Dedifferentiated amniotic fluid mesenchymal stem cell (primary cell): ENCODE data around the gene LRRK1.

Experiments used
- DNase-seq: peaks from one replicate; pipeline ENCODE4 v3.0.0-alpha.2; 2016; ENCODE audit errors: extremely low spot score

Gene LRRK1

DNA sequence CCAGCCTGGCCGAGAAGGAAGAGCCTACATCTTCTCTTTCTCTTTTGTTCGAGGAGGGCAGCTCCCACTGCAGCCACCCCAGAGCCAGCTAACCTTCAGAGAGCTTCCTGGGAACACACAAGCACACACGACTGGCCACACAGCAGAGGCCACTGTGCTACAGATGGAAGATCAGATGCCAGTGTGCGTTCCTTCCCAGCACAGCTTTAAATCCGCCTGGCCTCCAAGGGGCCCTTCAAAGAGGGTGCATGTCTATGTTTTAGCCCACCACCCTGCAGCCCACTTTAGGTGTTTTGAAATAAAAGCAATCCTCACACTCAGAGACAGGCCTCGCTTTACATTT, 27.2 kb upstream of the LRRK1 start:
- DNase-seq = no peak

DNA sequence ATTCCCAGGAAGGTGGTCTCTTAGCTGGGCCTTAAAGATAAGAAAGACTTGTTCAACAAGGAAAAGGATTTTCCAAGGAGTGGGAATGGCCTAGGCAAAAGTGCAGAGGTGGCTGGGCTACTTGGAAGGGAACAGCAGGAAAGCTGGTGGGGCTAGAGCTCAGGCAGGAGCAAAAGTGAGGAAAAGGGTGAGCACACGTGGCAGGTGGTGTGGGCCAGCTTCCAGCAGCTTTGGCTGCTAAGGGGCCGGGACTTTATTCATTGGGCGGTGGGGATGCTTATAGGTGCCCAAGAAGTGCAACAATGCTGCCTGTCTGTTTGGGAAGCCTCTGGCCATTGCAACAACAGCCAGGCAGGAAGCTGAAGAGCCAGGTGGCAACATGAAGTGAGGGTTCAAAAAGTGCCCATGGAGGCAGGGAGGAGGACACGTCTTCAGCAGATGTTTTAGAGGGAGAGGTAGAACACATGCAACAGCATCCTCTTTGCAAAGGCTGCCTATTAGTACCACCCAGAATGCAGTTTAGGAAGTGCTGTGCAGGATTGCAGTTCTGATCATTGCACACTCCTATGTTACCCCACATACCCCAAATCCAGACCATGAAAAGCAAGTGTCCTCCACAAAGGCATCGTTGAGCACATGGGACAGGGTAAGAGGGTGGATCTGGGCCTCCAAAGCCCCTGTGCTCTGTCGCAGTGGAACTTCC, 25.7 kb upstream of the LRRK1 start:
- no peak for DNase-seq

DNA sequence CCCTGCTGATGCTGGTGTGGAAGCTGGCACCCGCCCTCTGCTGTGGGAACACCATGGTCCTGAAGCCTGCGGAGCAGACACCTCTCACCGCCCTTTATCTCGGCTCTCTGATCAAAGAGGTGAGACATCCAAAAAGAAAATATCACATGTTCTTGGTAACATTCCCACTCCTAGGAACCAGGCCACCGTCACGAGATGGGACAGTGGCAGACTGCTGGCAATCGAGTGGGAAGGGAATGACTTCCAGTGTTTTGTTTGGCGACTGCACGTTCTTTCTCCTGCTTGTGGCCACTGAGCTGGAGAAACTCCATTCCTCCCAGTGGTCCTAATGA, 25.2 kb upstream of the LRRK1 start:
- DNase-seq = no peak

DNA sequence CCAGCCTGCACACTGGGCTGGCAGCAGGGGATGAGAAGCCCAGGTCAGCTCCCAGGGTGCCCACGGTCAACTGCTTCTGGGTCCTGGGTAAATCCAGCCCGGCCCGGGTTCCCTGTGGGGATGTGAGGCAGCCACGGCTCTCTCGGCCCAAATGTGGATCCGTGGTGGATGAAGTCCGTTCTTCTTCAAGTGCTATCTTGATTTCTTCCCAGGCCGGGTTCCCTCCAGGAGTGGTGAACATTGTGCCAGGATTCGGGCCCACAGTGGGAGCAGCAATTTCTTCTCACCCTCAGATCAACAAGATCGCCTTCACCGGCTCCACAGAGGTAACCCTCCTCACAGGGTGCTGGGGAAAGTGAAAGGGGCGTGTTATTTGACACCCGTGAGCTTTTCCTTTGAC, 23.4 kb upstream of the LRRK1 start:
- DNase-seq = no peak

DNA sequence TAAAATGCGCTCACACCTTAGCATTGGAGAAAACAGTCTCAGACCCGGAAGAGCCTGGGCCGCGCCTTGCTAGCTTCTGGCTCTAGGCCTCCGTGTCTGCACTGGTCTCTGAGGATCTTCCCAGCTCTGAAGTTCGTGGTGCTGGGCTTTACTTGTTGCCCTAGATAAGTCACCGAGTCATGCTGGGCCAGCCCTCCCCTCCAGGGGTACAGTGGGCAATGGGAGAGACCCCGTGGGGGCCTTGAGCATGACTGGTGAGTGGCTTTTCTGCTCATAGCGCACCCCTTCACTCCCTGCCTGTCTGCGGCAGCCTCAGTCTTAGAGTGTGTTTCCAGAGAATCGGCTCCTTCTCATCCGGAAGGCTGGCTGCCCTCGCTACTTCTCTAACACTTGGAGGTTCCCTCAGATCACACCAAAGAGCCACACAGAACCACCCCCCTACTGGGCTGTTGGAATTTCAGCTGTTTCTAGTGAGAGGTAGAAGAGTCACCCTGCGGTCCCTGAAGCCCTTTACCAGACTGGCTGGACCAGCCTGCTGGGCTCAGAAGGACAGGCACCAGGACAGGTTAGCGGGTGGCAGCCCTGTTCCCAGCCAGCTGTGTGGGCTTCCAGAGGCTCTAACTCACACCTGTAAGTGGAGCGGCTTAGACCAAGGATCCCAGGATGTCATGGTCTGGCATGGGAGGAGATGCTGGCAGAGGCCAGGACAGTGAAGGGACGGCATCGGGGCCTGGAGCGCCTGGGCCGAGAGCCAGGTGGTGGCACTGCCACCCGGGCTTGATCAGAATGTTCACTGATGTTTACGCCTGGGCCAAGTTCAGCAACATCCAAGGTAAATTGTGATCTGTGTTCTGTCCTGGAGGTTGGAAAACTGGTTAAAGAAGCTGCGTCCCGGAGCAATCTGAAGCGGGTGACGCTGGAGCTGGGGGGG, 21.7 kb upstream of the LRRK1 start:
- DNase-seq = no peak

DNA sequence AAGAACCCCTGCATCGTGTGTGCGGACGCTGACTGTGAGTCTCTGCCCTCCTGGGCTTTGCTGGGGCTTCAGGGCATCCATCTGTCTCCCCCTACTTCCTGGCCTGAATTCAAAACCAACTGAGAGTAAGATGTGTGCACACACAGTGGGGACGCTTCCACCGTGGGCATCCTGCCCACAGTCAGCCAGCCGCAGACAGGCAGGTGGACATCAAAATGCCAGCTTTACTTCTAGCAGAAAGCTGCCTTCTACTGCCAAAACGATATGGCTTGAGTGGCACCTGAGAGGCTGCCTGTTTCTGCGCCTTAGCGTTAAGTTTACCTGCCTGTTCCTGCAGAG, 21.0 kb upstream of the LRRK1 start:
- no peak for DNase-seq

DNA sequence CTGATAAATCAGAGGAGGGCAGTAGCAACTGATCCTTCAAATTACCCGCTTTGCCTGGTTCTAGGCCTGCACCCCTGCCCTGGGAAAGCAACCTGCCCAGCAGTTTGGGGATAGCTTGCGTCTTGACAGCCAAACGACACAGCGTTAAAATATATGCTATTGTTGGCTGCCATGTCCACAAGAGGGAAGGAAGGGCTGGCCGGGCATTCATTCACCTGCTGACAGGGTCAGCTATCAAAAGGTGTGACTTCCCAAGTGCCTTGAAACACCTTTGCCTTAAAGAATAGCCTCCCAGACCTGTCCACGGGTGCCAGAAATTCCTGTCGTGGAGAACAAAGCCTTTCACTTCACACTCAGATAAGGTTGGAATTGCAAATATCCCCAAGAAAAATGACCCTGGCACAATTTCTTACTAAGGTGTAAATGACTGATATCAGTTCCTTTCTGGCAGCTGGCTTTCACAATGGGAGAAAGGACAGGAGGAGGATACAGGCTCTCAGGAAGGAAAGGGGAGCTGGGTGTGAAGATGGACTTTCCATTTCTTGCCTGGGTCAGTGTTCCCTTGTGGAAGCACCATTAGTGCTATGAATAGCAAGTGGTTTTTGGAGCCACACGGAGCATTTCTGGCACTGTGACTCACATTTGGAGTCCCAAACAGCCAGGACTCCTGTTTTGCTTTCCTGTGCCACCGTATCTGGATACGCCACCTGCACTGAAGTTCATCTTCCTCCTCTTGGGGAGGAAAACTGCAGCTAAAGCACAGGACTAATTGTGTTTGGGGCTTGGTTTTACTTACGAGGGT, 20.3 kb upstream of the LRRK1 start:
- DNase-seq = no peak

DNA sequence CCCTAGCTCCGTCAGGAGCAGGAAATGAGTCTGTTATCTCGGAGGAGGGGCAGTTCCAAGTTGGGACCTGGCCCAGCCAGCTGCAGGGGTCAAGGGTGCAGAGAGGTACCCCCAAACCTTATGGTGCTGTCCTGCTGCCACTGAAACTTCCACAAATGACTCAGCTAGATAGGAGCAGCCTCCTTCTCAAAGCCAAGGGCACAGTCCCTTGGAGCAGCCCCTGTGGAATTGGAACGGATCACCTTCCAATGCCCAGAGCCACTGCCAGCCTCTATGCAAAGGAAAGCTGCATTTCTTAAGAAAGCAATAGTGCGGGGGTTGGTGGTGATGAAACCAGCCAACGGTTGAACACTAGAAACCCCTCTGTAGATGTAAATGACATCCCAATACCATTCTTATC, 19.6 kb upstream of the LRRK1 start:
- DNase-seq = no peak

DNA sequence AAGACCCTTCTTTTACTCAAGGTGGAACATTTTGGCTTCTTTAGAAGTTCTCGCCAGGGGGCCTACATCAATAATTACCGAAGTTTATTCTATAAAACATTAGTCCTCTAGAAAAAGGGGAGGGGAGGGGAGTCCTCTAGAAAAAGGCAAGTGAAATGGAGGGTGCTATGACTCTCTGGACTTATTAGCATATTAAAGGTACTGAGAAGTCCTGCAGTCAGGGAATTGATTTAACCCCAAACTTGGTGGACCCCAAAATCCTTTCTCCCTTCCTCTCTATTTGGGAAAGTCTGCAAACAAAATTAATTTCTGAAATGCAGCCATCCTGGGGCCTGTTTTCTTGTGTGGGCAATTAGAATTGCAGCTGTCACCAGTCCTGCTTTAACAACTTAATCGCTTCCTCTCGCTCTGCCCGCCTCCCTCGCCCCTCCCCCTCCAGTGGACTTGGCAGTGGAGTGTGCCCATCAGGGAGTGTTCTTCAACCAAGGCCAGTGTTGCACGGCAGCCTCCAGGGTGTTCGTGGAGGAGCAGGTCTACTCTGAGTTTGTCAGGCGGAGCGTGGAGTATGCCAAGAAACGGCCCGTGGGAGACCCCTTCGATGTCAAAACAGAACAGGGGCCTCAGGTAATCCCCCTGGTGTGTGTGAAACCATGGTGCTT, 18.9 kb upstream of the LRRK1 start:
- no peak for DNase-seq

DNA sequence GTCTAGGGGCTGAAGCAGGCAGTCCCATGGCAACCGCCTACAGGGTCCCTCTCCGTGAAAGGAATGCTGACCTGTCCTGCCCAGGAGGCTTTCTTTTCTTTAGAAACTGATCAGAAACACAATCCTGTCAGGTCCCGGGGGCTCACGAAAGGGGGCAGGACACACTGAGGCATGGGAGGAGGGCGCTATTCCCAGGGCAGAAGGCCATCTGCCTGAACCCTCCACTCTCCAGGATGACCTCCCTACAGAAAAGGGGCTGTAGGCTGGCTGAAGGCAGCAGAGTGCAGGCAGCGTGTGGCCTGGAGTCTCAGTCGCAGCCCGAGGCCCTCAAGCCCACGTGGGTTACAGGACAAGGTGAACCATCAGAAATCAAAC, 18.4 kb upstream of the LRRK1 start:
- no peak for DNase-seq

DNA sequence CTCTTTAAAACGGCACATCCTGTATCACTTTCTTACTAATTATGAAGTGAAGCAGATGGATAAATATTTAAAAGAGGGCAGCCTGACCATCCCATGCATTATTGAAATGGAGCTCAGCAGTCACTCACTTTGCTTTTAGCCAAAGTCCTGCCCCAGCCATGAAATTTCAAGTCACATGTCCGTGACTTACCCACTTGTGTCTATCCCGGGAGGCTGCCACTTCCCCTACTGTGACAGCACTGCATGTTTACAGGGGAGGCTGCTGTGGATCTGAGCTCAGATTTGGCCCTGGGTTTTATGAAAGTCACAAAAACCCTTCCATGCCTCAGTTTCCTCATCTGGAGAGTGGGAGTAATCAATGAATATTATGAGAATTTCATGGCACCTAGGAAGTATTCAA, 17.9 kb upstream of the LRRK1 start:
- DNase-seq = no peak

DNA sequence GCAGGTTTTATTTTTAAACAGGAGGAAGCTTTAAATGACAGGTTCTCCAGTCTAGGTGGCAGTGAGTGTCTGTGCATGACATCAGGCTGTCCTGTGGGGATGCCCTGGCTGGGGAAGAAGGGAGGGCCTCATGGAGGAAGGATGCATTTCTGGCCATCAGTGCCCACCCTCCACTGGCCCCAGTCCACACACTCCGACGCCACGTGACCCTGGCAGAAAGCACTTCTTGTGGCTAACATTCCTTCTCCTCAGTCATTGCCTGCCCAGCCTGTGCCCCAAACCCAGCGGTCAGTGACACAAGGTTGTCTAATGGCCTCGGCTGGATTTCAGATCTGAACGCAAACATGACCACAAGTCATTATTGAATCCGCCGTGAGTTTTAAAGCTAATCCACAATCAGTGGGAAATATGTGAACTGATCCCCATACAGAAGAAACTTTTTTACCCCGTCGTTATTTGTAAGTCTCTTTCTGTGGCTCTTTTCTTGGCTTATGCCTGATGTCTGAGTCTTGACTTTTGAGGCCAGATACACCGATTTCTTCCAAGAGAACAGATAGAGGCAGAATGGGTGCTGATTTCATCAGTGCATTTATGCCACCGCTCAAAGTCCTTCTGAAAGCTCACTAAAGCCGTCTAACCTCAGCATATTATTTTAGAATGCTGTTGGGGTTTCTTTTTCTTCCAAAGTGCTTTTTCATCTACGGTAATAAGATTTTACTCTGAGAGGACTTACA, 17.3 kb upstream of the LRRK1 start:
- DNase-seq = peak; percentile 75

DNA sequence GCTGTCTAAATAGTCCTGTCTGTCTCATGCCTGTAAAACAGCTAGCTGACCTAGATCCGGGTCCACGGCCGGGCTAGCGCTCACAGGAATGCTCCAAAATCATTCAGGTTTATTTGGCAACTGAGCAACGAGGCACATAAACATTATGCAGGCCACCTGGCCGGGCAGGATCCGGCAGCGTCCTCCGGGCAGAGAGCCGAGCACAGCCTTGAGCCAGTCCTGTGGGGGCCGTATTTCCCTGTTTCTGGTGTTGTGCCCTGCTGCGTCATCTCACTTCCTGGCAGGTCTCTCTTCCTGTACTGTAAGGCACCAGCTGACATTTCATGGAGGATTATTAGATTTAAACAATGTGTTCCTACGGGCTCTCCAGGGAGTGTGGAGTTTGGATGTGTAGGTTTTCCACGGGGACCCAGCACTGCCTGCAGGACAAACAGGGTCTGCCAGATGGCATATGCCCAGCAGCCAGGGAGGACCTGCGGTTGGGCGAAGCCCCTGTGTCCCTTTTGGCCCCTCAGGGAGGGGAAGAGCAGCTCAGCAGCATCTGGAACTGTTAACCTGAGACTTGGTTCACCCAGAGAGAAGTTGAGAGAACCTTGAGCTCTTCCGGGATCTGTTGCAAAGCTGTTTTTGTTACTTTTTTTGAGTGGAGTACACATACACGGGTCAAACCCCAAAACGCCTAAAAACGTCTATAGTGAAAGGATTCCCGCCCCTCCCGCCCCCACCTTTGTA, 16.6 kb upstream of the LRRK1 start:
- DNase-seq = peak; percentile 74

DNA sequence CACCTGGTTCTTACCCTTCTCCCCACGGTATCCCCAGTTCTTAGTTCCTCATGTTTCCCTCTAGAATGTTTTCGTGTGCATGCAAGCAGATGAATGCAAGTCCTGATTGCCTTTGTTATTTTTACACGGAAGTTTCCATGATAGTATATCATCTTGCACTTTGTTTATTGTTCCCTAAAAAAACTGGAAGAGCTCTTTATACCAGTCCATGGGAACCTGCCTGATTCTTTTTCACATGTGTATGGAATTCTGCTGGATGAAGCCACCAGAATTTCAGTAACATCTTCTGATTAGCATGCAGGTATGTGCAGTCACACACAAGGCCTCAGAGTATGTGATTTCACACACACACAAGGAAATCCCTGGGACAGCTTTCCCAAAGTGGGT, 16.0 kb upstream of the LRRK1 start:
- no peak for DNase-seq

DNA sequence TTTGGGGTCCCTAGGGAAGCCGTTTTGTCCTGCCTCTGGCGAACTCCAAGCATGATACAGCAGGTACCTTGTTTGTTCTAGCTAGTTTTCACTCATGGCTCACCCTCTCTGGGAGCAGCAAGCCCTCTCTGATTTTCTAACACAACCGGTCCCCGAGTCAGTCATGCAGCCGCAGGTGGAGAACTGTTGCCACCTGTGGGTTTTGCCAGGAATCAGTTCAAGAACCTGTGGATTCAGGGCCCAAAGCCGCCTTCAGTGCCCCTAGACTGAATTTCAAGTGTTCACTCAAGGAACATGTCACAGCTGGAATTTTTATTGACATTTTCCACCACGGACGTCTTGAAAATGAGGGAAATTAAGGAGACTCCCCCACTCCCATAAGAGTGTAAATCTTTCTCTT, 13.3 kb upstream of the LRRK1 start:
- DNase-seq = no peak

DNA sequence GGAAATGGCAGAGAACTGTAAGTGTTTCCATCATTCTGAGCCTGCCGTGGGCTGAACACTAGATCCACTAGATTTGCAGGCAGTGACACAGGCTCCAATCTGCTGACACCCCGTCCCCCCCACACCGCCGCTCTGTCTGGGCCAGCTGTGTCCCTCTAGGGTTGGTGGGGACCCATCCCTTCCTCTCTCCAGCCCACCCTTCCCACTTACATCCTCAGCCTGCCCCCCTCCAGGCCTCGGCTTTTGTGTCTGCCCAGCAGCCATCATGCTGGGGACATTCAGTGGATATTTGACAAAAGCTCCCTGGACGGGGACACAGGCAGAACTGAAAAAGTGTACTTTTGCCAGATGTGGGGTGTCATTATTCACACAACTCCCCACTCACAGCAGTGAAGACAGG, 10.7 kb upstream of the LRRK1 start:
- DNase-seq = no peak

DNA sequence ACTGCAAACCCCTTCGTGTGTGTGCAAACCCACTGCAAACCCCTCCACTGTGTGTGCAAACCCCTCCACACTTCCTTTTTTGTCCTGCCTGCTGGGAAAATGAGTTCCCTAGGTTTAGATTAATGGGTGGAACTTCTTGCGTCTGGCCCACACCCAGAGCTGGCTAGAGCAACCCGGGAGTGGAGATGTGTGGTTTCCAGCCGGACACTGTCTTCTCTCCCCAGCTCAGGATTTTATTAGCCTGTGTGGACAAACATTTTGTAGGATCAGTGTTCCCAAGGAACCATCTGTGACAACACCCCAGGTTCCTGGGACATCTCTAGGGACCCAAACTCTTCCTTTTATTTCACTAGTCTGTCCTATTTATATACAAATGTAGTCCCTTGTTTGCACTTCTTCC, 9.6 kb upstream of the LRRK1 start:
- DNase-seq = no peak

DNA sequence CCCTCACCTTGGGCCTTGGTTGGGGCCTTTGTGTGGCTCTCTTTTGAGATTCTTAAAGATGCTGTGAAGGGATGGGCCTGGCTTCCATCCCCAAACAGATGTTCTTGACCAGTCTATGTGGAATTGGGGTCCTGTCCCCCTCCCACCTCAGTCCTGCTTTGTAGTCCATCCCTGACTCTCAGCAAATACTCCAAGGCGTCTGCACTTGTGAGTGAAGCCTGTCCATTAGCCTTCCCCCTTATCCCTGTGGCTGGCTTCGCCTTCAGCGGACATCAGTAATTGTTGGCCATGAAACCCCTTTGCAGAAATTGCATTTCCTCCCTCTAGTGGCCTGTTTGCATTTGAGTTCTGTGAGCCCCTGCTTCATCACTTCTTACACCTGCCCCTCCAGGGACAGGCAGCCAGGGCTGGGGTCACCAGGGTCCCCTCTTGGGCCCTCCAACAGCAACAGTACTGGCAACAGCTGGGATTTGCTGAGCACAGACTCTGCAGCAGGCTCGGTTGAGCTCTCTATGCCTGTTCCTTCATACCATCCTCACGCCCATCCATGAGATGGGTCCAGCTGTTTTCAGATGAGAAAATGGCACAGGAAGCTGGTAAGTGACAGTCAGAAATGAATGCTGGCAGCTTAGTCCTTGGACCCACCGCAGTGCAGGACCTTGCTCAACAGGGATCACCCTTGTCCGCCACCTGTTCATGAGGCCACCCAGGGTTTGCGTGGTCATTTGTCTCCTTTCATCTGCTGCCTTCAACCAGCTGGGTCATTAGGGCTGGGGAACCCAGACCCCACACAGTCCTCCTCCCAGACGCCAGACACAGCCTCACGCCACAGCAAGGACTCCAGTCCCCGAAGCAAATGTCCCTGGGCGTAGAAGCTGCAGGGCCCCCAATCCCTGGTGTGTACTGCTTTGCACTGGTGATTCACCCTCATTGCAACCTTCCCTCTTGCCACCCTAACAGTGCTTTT, 8.9 kb upstream of the LRRK1 start:
- DNase-seq = no peak

DNA sequence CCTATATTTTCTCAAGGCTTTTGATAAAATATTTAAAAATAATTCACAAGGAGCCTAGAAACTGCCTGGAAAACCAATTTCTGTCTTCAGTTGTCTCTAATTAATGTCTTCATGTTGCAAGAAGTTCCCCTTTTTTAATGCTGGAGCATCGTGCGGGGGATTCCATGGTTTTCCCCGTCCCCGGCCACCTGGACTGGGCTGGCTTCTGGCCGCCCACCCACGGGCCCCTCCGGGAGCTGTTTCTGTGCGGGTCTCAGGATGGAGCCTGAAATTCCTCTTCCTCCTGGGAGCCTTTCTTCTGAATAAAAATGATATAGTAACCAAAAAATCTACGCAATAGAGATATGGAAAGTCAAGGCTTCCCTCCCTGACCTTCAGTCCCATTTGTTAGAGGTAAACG, 8.1 kb upstream of the LRRK1 start:
- DNase-seq = no peak

DNA sequence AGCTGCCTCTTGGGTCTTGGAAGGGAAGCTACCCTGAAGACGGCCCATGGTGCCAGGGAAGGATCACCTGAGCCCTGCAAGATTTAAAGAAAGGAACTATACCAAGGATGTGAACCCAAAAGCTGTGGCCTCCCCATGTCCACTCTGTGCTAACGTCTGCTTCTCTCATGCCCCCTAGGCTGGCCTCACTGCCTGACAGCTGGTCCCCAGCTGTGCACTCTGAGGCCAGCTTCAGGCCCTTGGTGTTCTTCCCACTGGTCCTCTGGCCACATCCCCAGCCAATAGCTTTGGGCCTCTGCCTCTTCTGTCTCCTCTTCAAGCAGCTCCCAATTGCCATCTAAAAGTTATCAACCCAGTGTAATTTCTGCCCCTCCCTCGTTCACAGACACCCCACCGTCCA, 5.2 kb upstream of the LRRK1 start:
- no peak for DNase-seq
